HUES64 (cell line): ENCODE data around the gene CUEDC1.
"Not testable (repeated sequence)": the region's sequence is repeated elsewhere in the genome, so short reads cannot be mapped to it uniquely, and the experiment has no call there.

ENCODE experiments used
- H3K27ac ChIP-seq: 2 replicates; pipeline ENCODE4 v1.7.0; 2013; ENCODE audit warnings: low read depth, low read length, inconsistent platforms
- H3K27me3 ChIP-seq: 2 replicates; pipeline ENCODE4 v1.6.1; 2013; ENCODE audit warnings: mild to moderate bottlenecking, low read length; ENCODE audit not compliant: insufficient read depth
- H3K36me3 ChIP-seq: 2 replicates; pipeline ENCODE4 v1.6.1; 2013; ENCODE audit warnings: mild to moderate bottlenecking, low read length; ENCODE audit not compliant: insufficient read depth
- H3K4me1 ChIP-seq: 2 replicates; pipeline ENCODE4 v1.6.1; 2013; ENCODE audit warnings: mild to moderate bottlenecking, low read length, moderate library complexity; ENCODE audit not compliant: insufficient read depth
- H3K4me3 ChIP-seq: 2 replicates; pipeline ENCODE4 v1.5.1; 2013; ENCODE audit warnings: mild to moderate bottlenecking, low read length, moderate library complexity
- H3K9ac ChIP-seq: 2 replicates; pipeline ENCODE4 v1.6.1; 2013; ENCODE audit warnings: mild to moderate bottlenecking, low read depth, low read length
- H3K9me3 ChIP-seq: 2 replicates; pipeline ENCODE4 v1.6.1; 2013; ENCODE audit warnings: low read depth, low read length; ENCODE audit not compliant: insufficient read depth
- WGBS: fragments of 150-250, 120-280 bp; methylation state at CpG from one replicate; pipeline ENCODE4 v1.1.7; 2013; ENCODE audit warnings: missing lambda C conversion rate; 5-methylcytosine and 5-hydroxymethylcytosine counted together

Gene CUEDC1

GRCh38 chr17:57852955-57853328 lies 102.3 kb downstream of the CUEDC1 start:
- H3K36me3 ChIP-seq: peaks cover 4% of the 10 kb centered on the region
- 81% methylated on average over 6 of the region's 6 CpGs for WGBS
- no peak overlapping the region for H3K4me3 ChIP-seq
- H3K4me1 ChIP-seq: peaks cover 10% of the 10 kb centered on the region
- no peak overlapping the region for H3K9ac ChIP-seq
- no peaks in the 10 kb centered on the region for H3K9me3 ChIP-seq
- H3K27me3 ChIP-seq: no peaks in the 10 kb centered on the region
- H3K27ac ChIP-seq: no peak overlapping the region

GRCh38 chr17:57852092-57852954 lies 102.9 kb downstream of the CUEDC1 start:
- 72% methylated on average over 9 of the region's 9 CpGs for WGBS
- no peak overlapping the region for H3K27ac ChIP-seq
- no peak overlapping the region for H3K9ac ChIP-seq
- H3K36me3 ChIP-seq: peaks cover 7% of the 10 kb centered on the region
- H3K4me3 ChIP-seq: no peak overlapping the region
- H3K27me3 ChIP-seq: no peaks in the 10 kb centered on the region
- peaks cover 10% of the 10 kb centered on the region for H3K4me1 ChIP-seq
- H3K9me3 ChIP-seq: no peaks in the 10 kb centered on the region

GRCh38 chr17:57849874-57850754 lies 105.1 kb downstream of the CUEDC1 start, which contains the start of gene MRPS23:
TSS of gene MRPS23 (minus strand) at chr17:57850044. CDS start at chr17:57850010, 34 bp downstream.
- H3K4me3 ChIP-seq: peak within 1 kb of the TSS; percentile 82
- H3K4me1 ChIP-seq: peaks cover 10% of the 10 kb centered on the region
- no peaks in the 10 kb centered on the region for H3K9me3 ChIP-seq
- H3K36me3 ChIP-seq: peaks cover 19% of the 10 kb centered on the region
- peak within 1 kb of the TSS; percentile 65 for H3K27ac ChIP-seq
- no peaks in the 10 kb centered on the region for H3K27me3 ChIP-seq
- WGBS: 3% methylated on average over 57 of the region's 57 CpGs
- H3K9ac ChIP-seq: peak within 1 kb of the TSS; percentile 81

- H3K4me1 ChIP-seq: peaks cover 10% of the 10 kb centered on the region
- no peaks in the 10 kb centered on the region for H3K27me3 ChIP-seq
- peak overlapping the region; percentile 82 for H3K4me3 ChIP-seq
- H3K9ac ChIP-seq: peak overlapping the region; percentile 77
- H3K27ac ChIP-seq: peak overlapping the region; percentile 42
- WGBS: 17% methylated on average over 27 of the region's 27 CpGs
- peaks cover 22% of the 10 kb centered on the region for H3K36me3 ChIP-seq
- H3K9me3 ChIP-seq: no peaks in the 10 kb centered on the region
Observed at GRCh38 chr17:57849163-57849873, 105.9 kb downstream of the CUEDC1 start.

- WGBS: 91% methylated on average over 24 of the region's 32 CpGs
- not testable (repeated sequence) for H3K27me3 ChIP-seq, H3K9ac ChIP-seq, H3K4me3 ChIP-seq, H3K4me1 ChIP-seq, H3K27ac ChIP-seq, H3K9me3 ChIP-seq
- peaks cover 30% of the 10 kb centered on the region for H3K36me3 ChIP-seq
Observed at GRCh38 chr17:57846056-57846945, 108.9 kb downstream of the CUEDC1 start.

GRCh38 chr17:57842280-57842679 lies 112.9 kb downstream of the CUEDC1 start:
- Histone ChIP-seq H3K4me3 (no peak overlapping the region), H3K27me3 (no peaks in the 10 kb centered on the region), H3K4me1 (no peaks in the 10 kb centered on the region), H3K36me3 (peaks cover 55% of the 10 kb centered on the region), H3K9ac (no peak overlapping the region), H3K9me3 (no peaks in the 10 kb centered on the region), H3K27ac (no peak overlapping the region)
- 100% methylated on average over 1 of the region's 1 CpG for WGBS

GRCh38 chr17:57839571-57839923 lies 115.7 kb downstream of the CUEDC1 start:
- 95% methylated on average over 6 of the region's 6 CpGs for WGBS
- Histone ChIP-seq H3K4me3 (no peak overlapping the region), H3K36me3 (peaks cover 45% of the 10 kb centered on the region), H3K4me1 (no peaks in the 10 kb centered on the region), H3K27ac (no peak overlapping the region), H3K27me3 (no peaks in the 10 kb centered on the region), H3K9me3 (no peaks in the 10 kb centered on the region), H3K9ac (no peak overlapping the region)

- Histone ChIP-seq H3K9me3 (no peaks in the 10 kb centered on the region), H3K4me1 (no peaks in the 10 kb centered on the region), H3K36me3 (peaks cover 43% of the 10 kb centered on the region), H3K27ac (no peak overlapping the region), H3K27me3 (no peaks in the 10 kb centered on the region), H3K4me3 (no peak overlapping the region), H3K9ac (no peak overlapping the region)
- WGBS: 77% methylated on average over 6 of the region's 6 CpGs
Observed at GRCh38 chr17:57838857-57839570, 116.2 kb downstream of the CUEDC1 start.

- Histone ChIP-seq H3K9me3 (no peaks in the 10 kb centered on the region), H3K27ac (no peak overlapping the region), H3K36me3 (peaks cover 42% of the 10 kb centered on the region), H3K27me3 (no peaks in the 10 kb centered on the region), H3K4me1 (no peaks in the 10 kb centered on the region), H3K9ac (no peak overlapping the region), H3K4me3 (no peak overlapping the region)
- WGBS: 96% methylated on average over 4 of the region's 4 CpGs
Observed at GRCh38 chr17:57838453-57838852, 116.8 kb downstream of the CUEDC1 start.
